Stimulated activated CD4-positive, alpha-beta T cell treated with anti-CD3 and anti-CD28 coated beads, Interleukin-2, amount 100 ng/mL, for 24 hours (primary cell): ENCODE measurements around the gene MFSD6L.

Source experiments
- DNase-seq, 2 donors: peaks; one replicate each; pipeline ENCODE4 v3.0.0-alpha.2; 2020

Gene MFSD6L

GRCh38 chr17:8791910-8792270, 7.3 kb downstream of the MFSD6L start:
- no peak for DNase-seq

DNA sequence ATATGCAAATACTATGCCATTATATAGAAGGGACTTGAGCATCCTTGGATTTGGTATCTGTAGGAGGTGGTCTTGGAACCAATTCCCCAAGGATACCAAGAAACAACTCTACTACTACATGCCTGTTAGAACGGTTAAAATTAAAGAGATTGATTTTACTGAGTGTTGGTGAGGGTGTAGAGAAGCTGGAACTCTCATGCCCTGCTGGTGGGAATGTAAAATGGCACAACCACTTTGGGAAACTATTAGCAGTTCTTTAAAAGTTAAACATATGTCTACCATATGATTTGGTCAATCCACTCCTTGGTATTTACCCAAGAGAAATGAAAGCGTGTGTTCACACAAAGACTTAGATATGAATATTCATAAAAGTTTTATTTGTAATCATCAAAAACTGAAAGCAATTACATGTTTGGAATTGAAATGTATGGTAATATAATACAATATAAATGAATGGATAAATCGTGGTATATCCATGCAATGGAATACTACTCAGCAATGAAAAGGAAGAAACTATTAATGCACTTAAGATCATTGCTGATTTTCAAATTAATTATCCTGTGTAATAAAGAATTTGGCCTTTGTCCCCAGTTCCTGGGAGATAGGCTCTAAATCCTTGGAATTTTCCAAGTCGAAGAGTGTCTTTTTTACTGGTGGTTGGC, 7.8 kb downstream of the MFSD6L start:
- DNase-seq: no peak

- DNase-seq: no peak
Measured at GRCh38 chr17:8789743-8790142, 9.4 kb downstream of the MFSD6L start.

DNA sequence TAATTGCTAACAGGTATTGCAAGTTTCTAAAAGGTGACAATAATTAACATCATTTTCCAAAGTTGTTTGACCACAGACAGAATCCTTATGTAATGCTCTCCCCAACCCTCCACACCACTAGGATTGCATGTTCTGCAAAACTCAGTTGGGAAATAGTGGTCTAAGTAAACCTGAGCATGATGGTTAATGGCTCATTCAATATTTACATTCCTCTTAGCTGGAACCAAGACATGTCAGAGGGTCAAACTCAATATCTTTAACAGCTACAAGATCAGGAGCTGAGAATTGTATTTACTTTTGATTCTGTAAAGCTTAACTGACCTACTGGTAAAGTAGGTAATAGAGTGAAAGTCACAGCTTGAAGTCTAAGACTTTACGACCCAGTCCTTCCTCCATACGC, 10.2 kb downstream of the MFSD6L start:
- DNase-seq: no peak

- DNase-seq: peak; percentile 76 to 81
Measured at GRCh38 chr17:8785547-8786413, 13.4 kb downstream of the MFSD6L start.

GRCh38 chr17:8782176-8782575, 17.0 kb downstream of the MFSD6L start:
- DNase-seq: no peak

GRCh38 chr17:8781776-8782175, 17.4 kb downstream of the MFSD6L start:
- no peak for DNase-seq

DNA sequence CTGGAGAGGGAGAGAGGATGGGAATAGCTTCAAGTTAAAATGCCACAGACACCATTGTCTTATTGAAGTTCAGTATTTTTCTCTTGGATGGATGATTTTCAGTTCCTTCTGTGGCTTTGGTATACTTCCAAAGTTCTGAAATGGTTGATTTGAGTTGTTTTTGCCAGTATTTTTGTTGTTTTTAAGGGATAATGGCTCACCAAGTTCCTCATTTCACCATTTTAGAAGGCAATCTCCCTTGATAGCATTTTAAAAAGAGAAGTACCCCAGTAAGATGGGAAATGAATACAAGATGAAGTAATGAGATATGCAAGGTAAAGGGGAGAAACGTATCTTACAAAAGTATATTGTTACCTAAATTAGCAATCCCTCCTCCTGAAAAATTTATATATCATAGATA, 22.3 kb downstream of the MFSD6L start:
- no peak for DNase-seq

DNA sequence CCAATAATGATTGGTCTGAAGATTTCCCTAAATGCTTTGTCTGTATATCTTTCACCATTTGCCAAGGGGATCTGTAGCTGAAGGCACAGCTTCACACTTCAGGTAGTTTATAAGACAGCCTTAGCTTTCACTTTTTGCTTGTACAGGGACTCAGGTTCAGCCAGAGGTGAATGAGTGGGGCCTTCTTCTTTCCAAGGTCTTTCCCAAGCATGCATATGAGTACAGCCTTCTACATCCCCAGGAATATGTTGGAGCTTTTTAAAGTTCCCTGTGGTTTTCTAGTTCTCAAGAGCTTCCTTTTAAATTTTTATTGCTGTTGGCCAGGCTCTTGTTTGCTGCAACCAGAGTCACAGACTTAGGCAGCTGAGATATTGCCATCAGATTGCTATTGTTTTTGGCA, 22.9 kb downstream of the MFSD6L start:
- DNase-seq: no peak

- DNase-seq: no peak
Measured at GRCh38 chr17:8766731-8767130, 32.4 kb downstream of the MFSD6L start.

GRCh38 chr17:8762012-8762411, 37.2 kb downstream of the MFSD6L start:
- DNase-seq: no peak

DNA sequence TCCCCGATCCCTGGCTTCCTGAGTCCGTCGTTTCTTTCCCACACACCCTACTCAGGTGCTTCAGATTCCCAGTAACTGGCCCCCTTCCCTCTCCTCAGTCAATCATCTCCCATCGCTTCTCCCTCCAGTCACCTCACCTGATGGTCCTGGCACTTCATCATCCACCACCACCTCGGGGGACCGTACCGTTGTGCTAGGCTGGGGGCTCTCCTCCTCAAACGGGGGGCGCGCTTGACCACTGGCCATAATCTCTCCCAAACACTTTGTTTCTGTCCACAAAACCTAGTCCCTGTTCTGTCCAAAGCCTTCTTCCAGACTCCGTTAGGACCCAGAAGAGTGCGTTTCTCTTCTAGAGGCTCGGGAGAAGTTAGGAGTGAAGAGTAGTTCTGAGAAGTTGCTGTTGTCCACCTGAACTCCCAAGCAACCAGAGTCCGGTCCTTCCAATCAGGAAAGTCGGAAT, 41.0 kb downstream of the MFSD6L start, which contains the start of gene SPDYE4:
SPDYE4 (minus strand) TSS at position 410 of the 460 bp plus-strand sequence; CDS start at position 246, 164 bp downstream.
- DNase-seq: no peak

- DNase-seq: no peak
Measured at GRCh38 chr17:8757189-8757588, 42.0 kb downstream of the MFSD6L start.

- no peak for DNase-seq
Measured at GRCh38 chr17:8755590-8756255, 43.4 kb downstream of the MFSD6L start.

GRCh38 chr17:8754890-8755289, 44.3 kb downstream of the MFSD6L start:
- DNase-seq: no peak

DNA sequence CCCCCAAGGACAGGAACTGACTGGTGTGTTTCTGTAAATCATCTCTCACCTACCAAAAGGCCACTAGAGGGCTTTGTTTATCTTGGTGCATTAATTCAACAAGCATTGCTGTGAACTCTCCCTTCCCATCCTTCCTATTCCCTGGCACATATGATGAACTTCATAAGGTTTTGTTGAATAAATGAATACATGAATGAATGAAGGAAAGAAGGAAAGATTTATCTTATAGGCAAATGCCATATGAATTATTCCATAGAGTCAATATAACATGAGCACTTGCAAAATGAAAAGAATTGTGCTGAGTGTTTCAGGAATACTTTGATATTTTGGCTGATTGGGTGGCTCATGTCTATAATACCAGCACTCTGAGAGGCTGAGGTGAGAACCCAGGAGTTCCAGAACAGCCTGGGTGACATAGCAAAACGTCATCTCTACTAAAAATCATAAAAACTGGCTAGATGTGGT, 45.2 kb downstream of the MFSD6L start:
- no peak for DNase-seq

- no peak for DNase-seq
Measured at GRCh38 chr17:8753136-8753975, 45.8 kb downstream of the MFSD6L start.

- DNase-seq: no peak
Measured at GRCh38 chr17:8749616-8750015, 49.5 kb downstream of the MFSD6L start.

GRCh38 chr17:8747742-8748141, 51.4 kb downstream of the MFSD6L start:
- DNase-seq: no peak
